ENCODE measurements around the gene KDM8. TPM values are rescaled to one million over a fixed set of nuclear protein-coding genes. Genes with fewer than 3 reads are reported as not detected.
A peak's percentile ranks its signal among the peaks of the same experiment; 100 is the strongest.

KDM8 gene
- 7.9 TPM for total RNA-seq (2021; ENCODE audit: unreplicated experiment)
- polyA plus RNA-seq (2012; ENCODE audit: insufficient read length) = 5.1 TPM
- percentile 55 among the genes with signal in this experiment for Bru-seq, nascent RNA
- BruChase-seq, experiment 1, labeled RNA remaining after a 2-hour chase = percentile 57 among the genes with signal in this experiment
- percentile 44 among the genes with signal in this experiment for BruChase-seq, experiment 2, labeled RNA remaining after a 6-hour chase
- long read RNA-seq, partial matches to known transcripts = 3 of 10 reads
- long read RNA-seq, other reads (novel, unspliced or antisense) = 3 of 10 reads

DNA sequence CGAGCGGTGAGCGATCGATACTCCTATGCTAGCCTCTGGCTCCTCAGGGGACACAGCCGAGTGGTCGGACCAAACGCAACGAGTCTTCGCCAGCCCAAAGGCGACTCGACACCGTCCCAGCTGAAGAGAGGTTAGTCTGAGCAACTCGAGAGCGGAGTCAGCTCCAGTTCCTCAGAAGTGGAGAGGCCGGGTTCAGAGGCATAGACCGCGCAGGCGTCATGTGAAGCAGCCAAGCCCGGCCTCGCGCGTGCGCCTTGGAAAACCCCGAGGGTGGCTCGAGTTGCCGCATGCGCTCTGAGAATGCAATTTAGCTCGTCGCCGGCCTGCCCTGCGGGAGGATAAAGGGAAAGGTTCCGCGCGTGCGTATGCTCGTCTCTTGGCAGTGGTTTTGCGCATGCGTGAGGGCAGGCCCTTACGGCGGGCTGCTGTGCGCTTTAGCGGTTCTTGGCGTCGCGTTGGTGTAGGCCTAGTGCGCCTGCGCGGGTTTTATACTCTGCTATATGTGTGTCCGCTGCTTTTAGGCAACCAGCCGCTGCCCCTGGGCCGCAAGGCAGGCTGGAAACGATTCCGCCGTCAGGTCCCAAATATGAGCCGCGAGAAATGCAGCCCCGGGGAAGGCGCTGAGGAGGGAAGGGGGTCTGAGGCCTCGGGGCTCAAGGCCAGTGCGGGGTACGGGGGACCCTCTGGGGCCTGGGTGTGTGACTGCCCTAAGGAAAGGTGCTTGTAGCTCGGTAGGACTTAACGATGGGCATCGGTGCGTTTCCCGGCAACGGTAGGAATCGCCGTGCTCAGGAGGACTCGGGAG lies at the start of gene KDM8:
Gene KDM8, plus strand, starts transcription at position 20 of the 805 bp plus-strand sequence. CDS start 6,598 bp downstream, outside the sequence.
- no peaks in the 10 kb centered on the region for H3K27me3 ChIP-seq (ENCODE audit: control insufficient read depth, insufficient read depth, low read length)
- POLR2A ChIA-PET = no interaction called here
- CTCF ChIA-PET = no interaction called here
- H3K36me3 ChIP-seq (ENCODE audit: control insufficient read depth, insufficient read depth, low read length) = no peaks in the 10 kb centered on the region
- H3K4me1 ChIP-seq (ENCODE audit: control insufficient read depth, insufficient read depth, low read length) = peaks cover 7% of the 10 kb centered on the region; the same call in 1 of the 2 replicates
- intact Hi-C loops (cut with micrococcal nuclease; ENCODE audit: unreplicated experiment) (no loop called here), in situ Hi-C loops (cut with HindIII; ENCODE audit: low pct_unique_long_range_greater_than_20kb, low sequenced_read_pairs) (no loop called here)
- H3K9me3 ChIP-seq (ENCODE audit: control insufficient read depth, insufficient read depth, low read depth, low read length) = no peaks in the 10 kb centered on the region
- H3K4me3 ChIP-seq (ENCODE audit: low read depth in 2 of 2, low read length in 2 of 2) = peak within 1 kb of the TSS; percentile 81 to 95
- DNase-seq (ENCODE audit: low read depth, low spot score) = peak; percentile 99
- ATAC-seq = peak; percentile 96
- TF ChIP-seq TCF7L2 (IDR thresholded peaks at IDR 0.05; ENCODE audit: low read depth, low read length) (peak; percentile 88), SIN3A (IDR thresholded peaks at IDR 0.05; ENCODE audit: borderline replicate concordance, insufficient read depth, low read depth, low read length) (no peak), POLR2AphosphoS5 (IDR thresholded peaks at IDR 0.05; ENCODE audit: low read depth, low read length) (peak; percentile 92)
- H3K27ac ChIP-seq (ENCODE audit: low read length) = peak within 1 kb of the TSS; percentile 95
- no TSS peak for BruUV-seq (replicated peaks)

DNA sequence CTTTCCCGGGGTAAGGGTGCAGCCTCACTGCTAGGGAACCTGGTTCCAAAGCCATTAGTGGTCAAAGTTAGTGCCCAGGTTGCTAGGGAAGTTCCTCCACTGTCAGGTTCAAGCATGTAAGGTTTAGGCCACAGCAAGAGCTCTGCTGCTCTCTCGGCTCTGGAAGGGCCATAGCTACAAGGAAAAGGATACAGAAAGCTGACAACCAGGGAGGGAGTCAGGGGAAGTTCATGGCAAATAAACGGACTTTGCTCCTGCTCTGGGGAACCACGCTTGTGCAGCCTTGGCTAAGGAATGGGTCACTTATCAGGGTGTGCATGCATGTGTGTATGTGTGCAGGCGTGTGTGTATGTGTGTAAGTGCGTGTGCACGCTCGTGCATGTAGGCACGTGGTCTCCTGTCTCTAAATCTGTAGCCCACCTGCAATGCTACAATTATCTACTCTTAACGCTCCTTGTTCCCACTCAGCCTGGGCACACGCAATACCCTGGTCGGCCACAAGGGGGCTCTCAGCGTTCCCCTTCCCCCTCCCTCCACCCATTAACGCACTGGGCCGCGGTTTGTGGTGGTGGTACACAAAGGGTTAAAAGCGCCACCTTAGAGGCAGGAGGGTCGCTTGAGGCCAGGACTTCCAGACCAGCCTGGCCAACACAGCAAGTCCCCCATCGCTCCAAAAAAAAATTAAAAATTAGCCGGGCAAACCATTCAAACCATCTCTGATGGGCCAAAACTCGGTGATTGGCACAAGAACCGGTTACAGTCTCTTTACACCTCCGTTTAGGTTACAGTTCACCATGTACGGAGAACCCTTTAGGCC lies 48.4 kb upstream of the KDM8 start:
- intact Hi-C loops (cut with micrococcal nuclease; ENCODE audit: unreplicated experiment) (loop anchor here (2.0 kb wide), 1 partner anchor 214 kb away; no protein-coding TSS in a partner anchor), in situ Hi-C loops (cut with HindIII; ENCODE audit: low pct_unique_long_range_greater_than_20kb, low sequenced_read_pairs) (no loop called here)
- Histone ChIP-seq H3K9me3 (ENCODE audit: control insufficient read depth, insufficient read depth, low read depth, low read length) (no peaks in the 10 kb centered on the region), H3K4me1 (ENCODE audit: control insufficient read depth, insufficient read depth, low read length) (no peaks in the 10 kb centered on the region), H3K4me3 (ENCODE audit: low read depth in 2 of 2, low read length in 2 of 2) (peak overlapping the region in 1 of 2 experiments; percentile 30; a peak in 2 of 4 replicates), H3K27ac (ENCODE audit: low read length) (no peak overlapping the region), H3K27me3 (ENCODE audit: control insufficient read depth, insufficient read depth, low read length) (no peaks in the 10 kb centered on the region), H3K36me3 (ENCODE audit: control insufficient read depth, insufficient read depth, low read length) (no peaks in the 10 kb centered on the region)
- BruUV-seq (replicated peaks) = no TSS peak
- DNase-seq (ENCODE audit: low read depth, low spot score) (no peak), ATAC-seq (peak; percentile 90)
- CTCF ChIA-PET = interaction anchor here (1.0 kb wide), 1 partner anchor 1095 kb away, joined by 3 read pairs; no protein-coding TSS in a partner anchor
- TF ChIP-seq, protein P1, sequence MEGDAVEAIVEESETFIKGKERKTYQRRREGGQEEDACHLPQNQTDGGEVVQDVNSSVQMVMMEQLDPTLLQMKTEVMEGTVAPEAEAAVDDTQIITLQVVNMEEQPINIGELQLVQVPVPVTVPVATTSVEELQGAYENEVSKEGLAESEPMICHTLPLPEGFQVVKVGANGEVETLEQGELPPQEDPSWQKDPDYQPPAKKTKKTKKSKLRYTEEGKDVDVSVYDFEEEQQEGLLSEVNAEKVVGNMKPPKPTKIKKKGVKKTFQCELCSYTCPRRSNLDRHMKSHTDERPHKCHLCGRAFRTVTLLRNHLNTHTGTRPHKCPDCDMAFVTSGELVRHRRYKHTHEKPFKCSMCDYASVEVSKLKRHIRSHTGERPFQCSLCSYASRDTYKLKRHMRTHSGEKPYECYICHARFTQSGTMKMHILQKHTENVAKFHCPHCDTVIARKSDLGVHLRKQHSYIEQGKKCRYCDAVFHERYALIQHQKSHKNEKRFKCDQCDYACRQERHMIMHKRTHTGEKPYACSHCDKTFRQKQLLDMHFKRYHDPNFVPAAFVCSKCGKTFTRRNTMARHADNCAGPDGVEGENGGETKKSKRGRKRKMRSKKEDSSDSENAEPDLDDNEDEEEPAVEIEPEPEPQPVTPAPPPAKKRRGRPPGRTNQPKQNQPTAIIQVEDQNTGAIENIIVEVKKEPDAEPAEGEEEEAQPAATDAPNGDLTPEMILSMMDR (IDR thresholded peaks at IDR 0.05) = peak; percentile 98
- TF ChIP-seq, protein P2, sequence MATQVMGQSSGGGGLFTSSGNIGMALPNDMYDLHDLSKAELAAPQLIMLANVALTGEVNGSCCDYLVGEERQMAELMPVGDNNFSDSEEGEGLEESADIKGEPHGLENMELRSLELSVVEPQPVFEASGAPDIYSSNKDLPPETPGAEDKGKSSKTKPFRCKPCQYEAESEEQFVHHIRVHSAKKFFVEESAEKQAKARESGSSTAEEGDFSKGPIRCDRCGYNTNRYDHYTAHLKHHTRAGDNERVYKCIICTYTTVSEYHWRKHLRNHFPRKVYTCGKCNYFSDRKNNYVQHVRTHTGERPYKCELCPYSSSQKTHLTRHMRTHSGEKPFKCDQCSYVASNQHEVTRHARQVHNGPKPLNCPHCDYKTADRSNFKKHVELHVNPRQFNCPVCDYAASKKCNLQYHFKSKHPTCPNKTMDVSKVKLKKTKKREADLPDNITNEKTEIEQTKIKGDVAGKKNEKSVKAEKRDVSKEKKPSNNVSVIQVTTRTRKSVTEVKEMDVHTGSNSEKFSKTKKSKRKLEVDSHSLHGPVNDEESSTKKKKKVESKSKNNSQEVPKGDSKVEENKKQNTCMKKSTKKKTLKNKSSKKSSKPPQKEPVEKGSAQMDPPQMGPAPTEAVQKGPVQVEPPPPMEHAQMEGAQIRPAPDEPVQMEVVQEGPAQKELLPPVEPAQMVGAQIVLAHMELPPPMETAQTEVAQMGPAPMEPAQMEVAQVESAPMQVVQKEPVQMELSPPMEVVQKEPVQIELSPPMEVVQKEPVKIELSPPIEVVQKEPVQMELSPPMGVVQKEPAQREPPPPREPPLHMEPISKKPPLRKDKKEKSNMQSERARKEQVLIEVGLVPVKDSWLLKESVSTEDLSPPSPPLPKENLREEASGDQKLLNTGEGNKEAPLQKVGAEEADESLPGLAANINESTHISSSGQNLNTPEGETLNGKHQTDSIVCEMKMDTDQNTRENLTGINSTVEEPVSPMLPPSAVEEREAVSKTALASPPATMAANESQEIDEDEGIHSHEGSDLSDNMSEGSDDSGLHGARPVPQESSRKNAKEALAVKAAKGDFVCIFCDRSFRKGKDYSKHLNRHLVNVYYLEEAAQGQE (IDR thresholded peaks at IDR 0.05; ENCODE audit: insufficient read depth in 1 of 2, low read depth in 2 of 2, low read length in 1 of 2) = no peak
- POLR2A ChIA-PET = no interaction called here

All from Panc1 (cell line).